GM12801 (cell line): Measurements from ENCODE around the gene TMEM150B.

Experiments
- TF ChIP-seq, protein P1 (sequence below): IDR thresholded peaks from one replicate; pipeline ENCODE4 v1.5.1; 2011; ENCODE audit warnings: control low read depth; ENCODE audit not compliant: insufficient read length; ENCODE audit errors: extremely low read depth

Gene TMEM150B

DNA sequence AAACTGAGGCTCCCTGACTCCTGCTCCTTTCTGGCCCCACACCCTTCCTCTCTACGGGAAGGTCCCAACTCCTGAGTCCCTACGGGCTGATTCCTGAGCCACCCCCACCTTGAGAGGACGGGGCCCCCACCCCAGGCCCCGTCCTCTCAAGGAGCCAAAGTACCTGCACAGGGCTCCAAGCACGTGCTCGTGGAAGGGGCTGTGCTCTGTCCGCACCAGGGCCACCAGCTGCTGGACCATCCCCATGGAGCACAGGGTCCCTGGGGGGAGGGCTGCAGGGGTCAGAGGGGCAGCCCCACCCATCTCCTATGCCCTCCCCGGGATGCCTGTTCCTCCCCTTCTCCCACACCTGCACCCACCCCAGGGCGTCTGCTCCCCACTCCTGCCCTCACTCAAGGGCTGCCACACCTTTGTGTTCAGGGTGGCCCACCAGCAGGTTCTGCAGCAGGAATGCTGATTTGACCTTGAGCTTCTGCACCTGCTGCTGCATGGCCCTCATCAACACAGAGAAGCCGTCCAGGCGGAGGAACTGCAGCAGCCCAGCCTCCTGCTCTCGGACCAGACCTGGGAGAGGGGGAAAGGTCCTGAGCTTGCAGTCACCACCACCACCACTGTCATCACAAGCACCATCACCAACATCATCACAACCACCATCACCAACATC, 59.3 kb downstream of the TMEM150B start:
- TF ChIP-seq, protein P1, sequence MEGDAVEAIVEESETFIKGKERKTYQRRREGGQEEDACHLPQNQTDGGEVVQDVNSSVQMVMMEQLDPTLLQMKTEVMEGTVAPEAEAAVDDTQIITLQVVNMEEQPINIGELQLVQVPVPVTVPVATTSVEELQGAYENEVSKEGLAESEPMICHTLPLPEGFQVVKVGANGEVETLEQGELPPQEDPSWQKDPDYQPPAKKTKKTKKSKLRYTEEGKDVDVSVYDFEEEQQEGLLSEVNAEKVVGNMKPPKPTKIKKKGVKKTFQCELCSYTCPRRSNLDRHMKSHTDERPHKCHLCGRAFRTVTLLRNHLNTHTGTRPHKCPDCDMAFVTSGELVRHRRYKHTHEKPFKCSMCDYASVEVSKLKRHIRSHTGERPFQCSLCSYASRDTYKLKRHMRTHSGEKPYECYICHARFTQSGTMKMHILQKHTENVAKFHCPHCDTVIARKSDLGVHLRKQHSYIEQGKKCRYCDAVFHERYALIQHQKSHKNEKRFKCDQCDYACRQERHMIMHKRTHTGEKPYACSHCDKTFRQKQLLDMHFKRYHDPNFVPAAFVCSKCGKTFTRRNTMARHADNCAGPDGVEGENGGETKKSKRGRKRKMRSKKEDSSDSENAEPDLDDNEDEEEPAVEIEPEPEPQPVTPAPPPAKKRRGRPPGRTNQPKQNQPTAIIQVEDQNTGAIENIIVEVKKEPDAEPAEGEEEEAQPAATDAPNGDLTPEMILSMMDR = no peak

DNA sequence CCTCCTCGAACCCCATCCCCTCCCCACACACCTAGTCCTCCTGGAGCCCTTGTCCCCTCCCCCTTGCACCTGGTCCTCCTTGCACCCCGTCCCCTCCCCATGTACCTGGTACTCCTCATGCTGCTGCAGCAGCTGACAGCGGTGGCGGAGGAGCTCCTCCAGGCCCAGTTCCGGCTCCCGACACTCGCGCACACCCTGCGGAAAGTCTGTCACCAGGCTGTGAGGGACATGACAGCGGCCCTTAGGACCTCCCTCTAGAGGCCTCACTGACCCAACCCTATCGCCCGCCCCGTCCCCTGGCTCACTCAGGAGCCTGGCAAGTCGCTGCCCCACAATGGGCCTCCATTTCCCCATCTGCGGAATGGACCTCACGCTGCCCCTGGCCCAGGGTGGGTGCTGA, 60.0 kb downstream of the TMEM150B start:
- TF ChIP-seq, protein P1 = no peak

DNA sequence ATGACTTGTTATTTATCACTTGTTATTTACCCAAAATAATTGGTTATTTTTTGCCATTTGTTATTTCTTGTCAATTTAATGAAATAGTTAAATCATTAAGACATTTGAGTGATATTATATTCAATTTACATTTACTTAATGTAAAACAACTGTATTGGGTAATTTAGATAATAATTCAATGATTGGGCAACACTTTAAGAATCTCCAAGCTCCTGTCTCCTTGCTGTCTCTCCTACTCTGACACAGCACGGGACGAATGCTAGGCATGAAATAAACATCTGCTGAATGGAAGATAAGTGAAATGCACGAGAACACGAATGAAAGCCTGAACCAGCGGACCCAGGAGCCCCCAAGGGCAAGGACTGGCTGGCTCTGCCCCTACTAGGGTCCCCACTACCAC, 60.6 kb downstream of the TMEM150B start:
- TF ChIP-seq, protein P1 = no peak
